GM10266 (cell line): ENCODE measurements around the gene LPAR5.
A peak's percentile ranks its signal among the peaks of the same experiment; 100 is the strongest.
"Not testable (repeated sequence)": the region's sequence is repeated elsewhere in the genome, so short reads cannot be mapped to it uniquely, and the experiment has no call there.

ENCODE experiments used
- DNase-seq: peaks from one replicate; pipeline ENCODE4 v3.0.0; 2012; ENCODE audit errors: extremely low spot score
- CTCF ChIP-seq: IDR thresholded peaks from 2 replicates; pipeline ENCODE4 v1.5.1; 2012; ENCODE audit warnings: mild to moderate bottlenecking, low read depth; ENCODE audit not compliant: control insufficient read depth, insufficient read depth; ENCODE audit errors: missing control alignments

Gene LPAR5

GRCh38 chr12:6606331-6607131 is 29.2 kb downstream of the LPAR5 start:
- TF ChIP-seq CTCF: no peak

GRCh38 chr12:6605421-6606330 is 30.1 kb downstream of the LPAR5 start:
- DNase-seq: no peak
- no peak for TF ChIP-seq CTCF

More at GRCh38 chr12:6606331-6607131, 29.2 kb downstream of the LPAR5 start:
- DNase-seq: peak; percentile 67

- DNase-seq: no peak
- TF ChIP-seq CTCF: no peak
Measured at GRCh38 chr12:6604259-6605029, 31.3 kb downstream of the LPAR5 start.

- TF ChIP-seq CTCF: no peak
- DNase-seq: no peak
Measured at GRCh38 chr12:6603095-6603567, 32.6 kb downstream of the LPAR5 start.

DNA sequence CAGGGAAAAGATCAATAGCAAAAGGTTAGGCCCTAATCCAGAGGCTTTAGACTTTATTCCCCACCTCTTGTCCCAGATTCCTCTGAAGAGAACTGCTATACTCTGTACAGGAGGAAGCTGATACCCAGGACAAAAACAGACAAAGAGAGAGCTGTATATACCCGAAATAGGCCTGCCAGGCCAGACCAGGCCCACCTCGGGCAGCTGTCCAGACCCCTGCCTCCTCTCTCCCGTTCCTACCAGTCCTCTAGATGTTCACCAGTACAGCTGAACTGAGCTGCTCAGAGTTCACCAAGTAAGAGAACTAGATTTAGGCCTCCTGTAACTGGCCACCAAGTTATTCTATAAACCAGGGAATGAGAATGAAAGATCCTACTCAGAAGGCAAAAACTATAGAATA is 33.2 kb downstream of the LPAR5 start:
- TF ChIP-seq CTCF: no peak
- no peak for DNase-seq

DNA sequence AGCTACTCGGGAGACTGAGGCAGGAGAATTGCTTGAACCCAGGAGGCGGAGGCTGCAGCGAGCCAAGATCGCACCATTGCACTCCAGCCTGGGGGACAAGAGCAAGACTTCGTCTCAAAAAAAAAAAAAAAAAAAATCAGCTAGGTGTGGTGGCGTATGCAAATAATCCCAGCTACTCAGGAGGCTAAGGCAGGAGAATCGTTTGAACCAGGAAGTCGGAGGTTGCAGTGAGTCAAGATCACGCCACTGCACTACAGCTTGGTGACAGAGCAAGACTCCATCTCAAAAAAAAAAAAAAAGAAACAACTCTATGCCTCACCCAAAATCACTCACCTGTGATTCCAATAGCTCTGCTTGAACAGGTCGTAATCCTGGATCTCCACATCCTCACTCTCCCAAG is 40.1 kb downstream of the LPAR5 start:
- DNase-seq: not testable (repeated sequence)

DNA sequence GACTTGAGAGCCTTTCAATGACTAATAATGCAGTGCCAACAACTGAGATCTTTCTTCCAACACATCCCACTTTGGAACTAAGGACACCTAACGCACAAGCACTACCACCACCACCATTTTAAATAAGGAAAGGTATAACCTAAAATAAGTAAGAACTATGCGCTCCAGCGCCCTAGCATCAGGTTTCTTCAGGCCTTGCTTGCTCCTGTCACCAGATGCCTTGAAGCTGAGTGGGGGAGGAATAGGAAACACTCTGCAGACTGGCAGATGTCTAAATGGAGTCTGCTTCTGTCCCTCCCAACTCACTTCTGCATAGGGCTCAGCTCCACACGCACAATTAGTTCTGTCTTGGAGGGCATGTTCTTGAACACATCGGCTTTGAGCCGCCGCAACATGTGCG is 43.7 kb downstream of the LPAR5 start:
- DNase-seq: no peak
- TF ChIP-seq CTCF: no peak

DNA sequence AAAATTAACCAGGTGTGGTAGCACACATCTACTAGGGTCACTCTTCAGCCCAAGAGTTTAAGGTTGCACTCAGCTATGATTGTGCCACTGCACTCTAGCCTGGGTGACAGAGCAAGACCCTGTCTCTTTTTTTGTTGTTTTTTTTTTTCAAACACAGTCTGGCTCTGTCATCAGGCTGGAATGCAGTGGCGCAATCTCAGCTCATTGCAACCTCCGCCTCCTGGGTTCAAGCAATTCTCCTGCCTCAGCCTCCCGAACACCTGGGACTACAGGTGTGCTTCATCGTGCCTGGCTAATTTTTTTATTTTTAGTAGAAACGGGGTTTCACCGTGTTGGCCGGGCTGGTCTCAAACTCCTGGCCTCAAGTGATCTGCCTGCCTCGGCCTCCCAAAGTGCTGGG is 49.2 kb downstream of the LPAR5 start:
- DNase-seq: not testable (repeated sequence)
